Large intestine (tissue), 3 donors: Measurements from ENCODE around the gene MFSD8. TPM values are rescaled to one million over a fixed set of nuclear protein-coding genes. Genes with fewer than 3 reads are reported as not detected.
"Not testable (repeated sequence)": the region's sequence is repeated elsewhere in the genome, so short reads cannot be mapped to it uniquely, and the experiment has no call there.

Source experiments
- DNase-seq, 2 donors: peaks; one replicate each; pipeline versions ENCODE4 v3.0.0 to v3.0.0-alpha.2; 2013
- H3K27ac ChIP-seq: one replicate; pipeline ENCODE4 v1.5.1; 2013; ENCODE audit warnings: low read length
- H3K27me3 ChIP-seq: 2 replicates; pipeline ENCODE4 v1.6.1; 2013; ENCODE audit warnings: low read length; ENCODE audit not compliant: control insufficient read depth, insufficient read depth
- H3K36me3 ChIP-seq: 2 replicates; pipeline ENCODE4 v1.6.1; 2013; ENCODE audit warnings: low read length; ENCODE audit not compliant: control insufficient read depth, insufficient read depth
- H3K4me1 ChIP-seq: one replicate; pipeline ENCODE4 v1.6.1; 2013; ENCODE audit warnings: low read length; ENCODE audit not compliant: control insufficient read depth, insufficient read depth
- H3K4me3 ChIP-seq: one replicate; pipeline ENCODE4 v1.5.1; 2013; ENCODE audit warnings: low read length
- H3K9me3 ChIP-seq: one replicate; pipeline ENCODE4 v1.6.1; 2013; ENCODE audit warnings: mild to moderate bottlenecking, low read depth, low read length, moderate library complexity; ENCODE audit not compliant: control insufficient read depth
- WGBS: methylation state at CpG from one replicate; pipeline ENCODE4 v1.1.5; 2013; ENCODE audit warnings: low lambda C conversion rate; ENCODE audit not compliant: insufficient coverage; 5-methylcytosine and 5-hydroxymethylcytosine counted together
- polyA plus RNA-seq: library from polyadenylated mRNA; unstranded; fragments of 120-200 nt; gene quantifications from one replicate; pipeline ENCODE4 v1.2.1, GENCODE V29; 2013

MFSD8 gene
- polyA plus RNA-seq, 1 donor = 34.4 TPM

GRCh38 chr4:127899682-127900081, 65.3 kb downstream of the MFSD8 start:
- H3K9me3 ChIP-seq, DNase-seq: not testable (repeated sequence)
- WGBS = no CpG with 5 or more reads among the region's 4 CpGs

GRCh38 chr4:127896528-127896927, 68.4 kb downstream of the MFSD8 start:
- H3K4me3 ChIP-seq = no peak overlapping the region
- no peaks in the 10 kb centered on the region for H3K4me1 ChIP-seq
- WGBS = 100% methylated on average over 1 of the region's 1 CpG
- no peaks in the 10 kb centered on the region for H3K9me3 ChIP-seq
- peaks cover 10% of the 10 kb centered on the region for H3K36me3 ChIP-seq
- no peak overlapping the region for H3K27ac ChIP-seq
- no peak for DNase-seq
- H3K27me3 ChIP-seq = no peaks in the 10 kb centered on the region

More at GRCh38 chr4:127899682-127900081, 65.3 kb downstream of the MFSD8 start:
- not testable (repeated sequence) for H3K27me3 ChIP-seq, H3K27ac ChIP-seq, H3K4me1 ChIP-seq, H3K36me3 ChIP-seq, H3K4me3 ChIP-seq

- DNase-seq = no peak
- Histone ChIP-seq H3K27ac (no peak overlapping the region), H3K9me3 (no peaks in the 10 kb centered on the region), H3K4me3 (no peak overlapping the region), H3K4me1 (no peaks in the 10 kb centered on the region), H3K27me3 (no peaks in the 10 kb centered on the region), H3K36me3 (peaks cover 10% of the 10 kb centered on the region)
- WGBS = no CpG with 5 or more reads among the region's 1 CpG
These were observed 68.9 kb downstream of the MFSD8 start for GRCh38 chr4:127896069-127896468.

- H3K9me3 ChIP-seq = no peaks in the 10 kb centered on the region
- no peak overlapping the region for H3K4me3 ChIP-seq
- no peaks in the 10 kb centered on the region for H3K27me3 ChIP-seq
- H3K36me3 ChIP-seq = peaks cover 18% of the 10 kb centered on the region
- DNase-seq = no peak
- H3K27ac ChIP-seq = no peak overlapping the region
- no CpG with 5 or more reads among the region's 3 CpGs for WGBS
- H3K4me1 ChIP-seq = no peaks in the 10 kb centered on the region
These were observed 75.1 kb downstream of the MFSD8 start for GRCh38 chr4:127889903-127890302.

- Histone ChIP-seq H3K9me3 (no peaks in the 10 kb centered on the region), H3K36me3 (peaks cover 13% of the 10 kb centered on the region), H3K4me1 (no peaks in the 10 kb centered on the region), H3K4me3 (no peak overlapping the region), H3K27ac (no peak overlapping the region), H3K27me3 (no peaks in the 10 kb centered on the region)
- no CpG with 5 or more reads among the region's 1 CpG for WGBS
- DNase-seq = no peak
These were observed 76.4 kb downstream of the MFSD8 start for GRCh38 chr4:127888559-127888958.

- Histone ChIP-seq H3K4me3 (peak overlapping the region; percentile 94), H3K36me3 (peaks cover 9% of the 10 kb centered on the region), H3K9me3 (no peaks in the 10 kb centered on the region), H3K27me3 (no peaks in the 10 kb centered on the region), H3K27ac (peak overlapping the region; percentile 81), H3K4me1 (no peaks in the 10 kb centered on the region)
- DNase-seq = no peak
- WGBS = 0% methylated on average over 4 of the region's 7 CpGs
These were observed 83.5 kb downstream of the MFSD8 start for GRCh38 chr4:127881563-127881864.

- H3K27me3 ChIP-seq = no peaks in the 10 kb centered on the region
- H3K4me1 ChIP-seq = no peaks in the 10 kb centered on the region
- no CpG with 5 or more reads among the region's 70 CpGs for WGBS
- DNase-seq = peak; percentile 97
- H3K9me3 ChIP-seq = no peaks in the 10 kb centered on the region
- H3K36me3 ChIP-seq = peaks cover 5% of the 10 kb centered on the region
- peak within 1 kb of the TSS; percentile 94 for H3K4me3 ChIP-seq
- peak within 1 kb of the TSS; percentile 81 for H3K27ac ChIP-seq
These were observed 84.0 kb downstream of the MFSD8 start, which contains the start of gene PLK4 for GRCh38 chr4:127880763-127881562. Gene PLK4 (plus strand): TSS chr4:127880893. CDS start chr4:127881135, 242 bp downstream.

GRCh38 chr4:127875791-127876190, 89.2 kb downstream of the MFSD8 start:
- no peak overlapping the region for H3K4me3 ChIP-seq
- H3K27me3 ChIP-seq = no peaks in the 10 kb centered on the region

GRCh38 chr4:127870688-127871087, 94.3 kb downstream of the MFSD8 start:
- H3K4me1 ChIP-seq = no peaks in the 10 kb centered on the region
- H3K27ac ChIP-seq = no peak overlapping the region
- 93% methylated on average over 3 of the region's 3 CpGs for WGBS
- no peaks in the 10 kb centered on the region for H3K36me3 ChIP-seq
- H3K9me3 ChIP-seq = no peaks in the 10 kb centered on the region
- no peak overlapping the region for H3K4me3 ChIP-seq
- H3K27me3 ChIP-seq = no peaks in the 10 kb centered on the region
- peak in 1 of 2 donors; percentile 9 for DNase-seq

More at GRCh38 chr4:127875791-127876190, 89.2 kb downstream of the MFSD8 start:
- Histone ChIP-seq H3K36me3 (no peaks in the 10 kb centered on the region), H3K4me1 (no peaks in the 10 kb centered on the region), H3K27ac (no peak overlapping the region), H3K9me3 (no peaks in the 10 kb centered on the region)
- no peak for DNase-seq

GRCh38 chr4:127870281-127870680, 94.7 kb downstream of the MFSD8 start:
- Histone ChIP-seq H3K9me3 (no peaks in the 10 kb centered on the region), H3K36me3 (no peaks in the 10 kb centered on the region), H3K4me3 (no peak overlapping the region)

GRCh38 chr4:127868196-127868595, 96.8 kb downstream of the MFSD8 start:
- WGBS = no CpG with 5 or more reads among the region's 2 CpGs
- no peak for DNase-seq
- Histone ChIP-seq H3K36me3 (no peaks in the 10 kb centered on the region), H3K9me3 (no peaks in the 10 kb centered on the region), H3K4me3 (no peak overlapping the region), H3K4me1 (no peaks in the 10 kb centered on the region), H3K27me3 (no peaks in the 10 kb centered on the region), H3K27ac (no peak overlapping the region)

More at GRCh38 chr4:127870281-127870680, 94.7 kb downstream of the MFSD8 start:
- no peak for DNase-seq
- Histone ChIP-seq H3K27me3 (no peaks in the 10 kb centered on the region), H3K4me1 (no peaks in the 10 kb centered on the region), H3K27ac (no peak overlapping the region)
